HG02840 (cell line): ENCODE results near the gene BBX.

Experiments
- ATAC-seq: cut with Tn5 transposase; IDR thresholded peaks from one replicate; pipeline ENCODE4 v1.9.1; 2021; ENCODE audit warnings: mild to moderate bottlenecking, moderate library complexity, moderate number of reproducible peaks; ENCODE audit not compliant: unreplicated experiment, low FRiP score

The BBX gene

DNA sequence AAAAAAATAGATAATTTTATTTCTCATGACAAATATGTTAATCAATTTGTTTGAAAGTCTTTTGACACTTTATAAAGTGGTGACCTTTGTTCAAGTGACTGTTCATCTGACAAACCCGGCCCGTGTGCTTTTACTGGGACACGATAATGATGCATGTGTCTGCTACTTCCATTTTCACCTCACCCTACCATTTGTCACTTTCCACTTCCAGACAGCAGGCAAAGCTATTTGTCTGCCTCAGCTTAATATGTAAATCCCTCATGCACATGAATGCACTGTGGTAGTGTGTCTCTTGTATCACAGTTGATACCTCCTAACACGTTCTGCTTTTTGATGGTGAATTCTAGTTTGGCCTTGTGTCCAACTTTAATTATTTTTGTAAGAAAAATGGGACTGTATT is 204.3 kb downstream of the BBX start:
- no peak for ATAC-seq

DNA sequence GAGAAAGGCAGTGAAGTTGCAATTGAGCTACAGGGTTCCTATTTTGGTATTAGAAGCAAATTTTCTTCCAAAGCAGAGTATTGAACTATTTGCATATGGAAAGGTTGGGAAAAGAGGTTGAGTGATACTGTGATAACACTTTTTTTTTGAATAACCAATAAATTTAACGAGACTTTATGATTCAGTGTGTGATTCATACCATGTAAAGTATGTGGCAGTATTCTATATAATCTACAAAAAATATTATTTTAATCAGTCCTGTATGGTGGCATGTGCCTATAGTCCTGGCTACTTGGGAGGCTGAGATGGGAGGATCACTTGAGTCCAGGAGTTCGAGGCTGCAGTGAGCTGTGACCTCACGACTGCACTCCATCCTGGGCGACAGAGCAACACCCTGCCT is 206.9 kb downstream of the BBX start:
- no peak for ATAC-seq

- ATAC-seq: no peak
Measured at GRCh38 chr3:107734317-107734716, 211.6 kb downstream of the BBX start.

- no peak for ATAC-seq
Measured at GRCh38 chr3:107737914-107738313, 215.2 kb downstream of the BBX start.

- no peak for ATAC-seq
Measured at GRCh38 chr3:107738486-107739183, 215.9 kb downstream of the BBX start.

DNA sequence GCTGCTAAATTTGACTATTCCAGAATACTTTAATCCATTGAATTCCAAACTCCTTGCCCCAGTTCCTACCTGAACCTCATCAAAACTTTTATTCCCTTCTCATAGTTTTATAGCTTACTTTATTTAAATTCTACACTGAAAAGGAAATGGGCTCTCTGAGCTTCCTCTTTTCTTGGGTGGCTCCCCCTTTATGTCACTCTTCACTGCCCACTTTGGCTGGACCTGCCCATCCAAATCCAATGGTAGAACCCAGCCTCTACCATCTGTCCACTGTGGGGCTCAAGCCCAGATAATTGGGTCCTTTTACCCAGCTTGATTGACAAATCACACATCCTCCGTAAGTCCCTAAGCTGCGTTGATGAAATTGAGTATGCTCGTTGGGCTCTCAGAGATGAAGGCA is 216.5 kb downstream of the BBX start:
- ATAC-seq: no peak

DNA sequence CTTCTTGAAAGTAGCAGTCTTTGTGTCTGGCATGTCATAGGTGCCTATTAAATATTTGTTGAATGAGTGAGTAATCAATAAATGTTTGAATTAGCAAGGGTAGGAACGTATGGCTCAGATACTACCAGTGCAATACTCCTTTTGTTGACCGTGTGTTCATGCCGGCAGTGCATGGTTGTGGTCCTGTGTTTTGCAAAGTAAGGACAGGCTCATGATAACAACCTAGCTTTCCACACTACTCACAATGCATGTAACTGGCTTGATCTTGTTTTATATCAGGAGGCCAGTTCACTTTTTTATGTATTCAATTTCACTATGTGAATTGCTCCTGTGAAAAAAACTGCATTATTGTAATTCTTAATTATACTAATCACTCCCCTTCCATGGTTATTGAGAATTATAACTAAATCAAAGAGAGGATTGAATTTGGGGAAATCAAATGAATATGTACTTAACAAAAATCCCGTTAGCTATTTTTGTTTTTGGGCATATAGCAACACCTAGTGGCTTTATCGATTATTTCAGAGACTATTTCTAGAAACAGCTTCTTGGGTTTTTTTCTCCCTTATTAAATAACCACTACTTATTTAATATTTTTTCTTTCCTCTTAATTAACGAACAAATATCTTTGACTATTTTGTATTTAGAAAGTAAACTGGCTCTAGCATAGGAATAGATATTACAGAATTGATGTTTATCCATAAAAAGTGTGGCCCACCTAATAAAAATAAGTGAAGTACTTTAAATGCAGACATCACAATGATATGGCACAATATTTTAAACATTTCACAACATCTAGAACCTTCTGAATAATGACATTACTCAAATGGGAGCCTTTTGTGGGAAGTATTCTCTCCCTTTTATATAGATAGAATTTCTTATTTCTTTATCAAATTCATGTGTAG is 218.5 kb downstream of the BBX start:
- ATAC-seq: no peak

DNA sequence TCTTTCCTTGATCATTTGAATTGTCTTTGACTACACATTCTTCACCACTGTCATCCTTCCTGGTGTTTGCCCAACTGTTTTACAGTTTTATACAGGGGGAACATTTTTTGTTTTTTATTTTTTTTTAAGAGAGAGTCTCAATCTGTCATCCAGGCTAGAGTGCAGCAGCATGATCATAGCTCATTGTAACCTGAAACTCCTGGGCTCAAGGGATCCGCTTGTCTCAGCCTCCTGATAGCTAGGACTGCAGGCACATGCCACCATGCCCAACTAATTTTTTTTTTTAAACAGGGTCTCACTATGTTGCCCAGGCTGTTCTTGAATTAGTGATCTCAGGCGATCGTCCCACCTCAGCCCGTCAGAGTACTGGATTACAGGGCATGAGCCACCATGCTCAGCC is 222.6 kb downstream of the BBX start:
- ATAC-seq: no peak

DNA sequence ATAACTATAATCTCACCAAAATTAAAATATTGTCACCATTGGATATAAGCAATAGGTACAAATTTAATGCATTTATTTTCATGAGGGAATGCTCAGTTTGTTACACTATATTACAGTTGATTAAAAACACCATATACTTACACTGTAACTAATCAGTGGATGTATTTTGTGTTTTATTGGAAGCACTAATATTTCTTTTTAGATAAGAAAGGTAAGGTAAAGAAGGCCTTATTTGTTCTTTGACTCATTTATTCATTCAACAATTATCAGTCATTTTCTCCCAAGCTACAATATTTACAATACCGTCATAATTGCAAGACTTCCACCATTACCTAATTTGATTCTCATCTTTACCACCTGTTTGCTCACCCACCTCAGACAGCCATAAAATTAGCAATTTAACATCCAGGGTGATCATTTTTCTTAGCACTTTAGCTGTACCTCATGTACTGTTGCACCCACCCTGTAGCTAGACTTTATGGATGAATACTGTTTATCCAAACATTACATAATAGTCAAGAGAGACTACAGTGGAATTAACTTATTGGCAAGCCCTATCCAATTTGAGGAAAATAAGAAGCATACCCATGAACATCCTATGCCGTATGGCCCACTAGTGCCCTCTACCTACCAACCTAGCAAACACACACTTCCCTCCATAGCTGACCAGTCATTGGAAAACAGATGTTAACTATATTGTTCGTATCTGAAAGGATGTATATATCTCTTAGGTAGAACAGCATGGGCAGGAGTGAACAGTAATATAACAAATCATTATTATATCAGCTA is 229.6 kb downstream of the BBX start:
- ATAC-seq: no peak

- no peak for ATAC-seq
Measured at GRCh38 chr3:107753494-107753893, 230.7 kb downstream of the BBX start.

GRCh38 chr3:107753976-107754375 is 231.2 kb downstream of the BBX start:
- no peak for ATAC-seq

DNA sequence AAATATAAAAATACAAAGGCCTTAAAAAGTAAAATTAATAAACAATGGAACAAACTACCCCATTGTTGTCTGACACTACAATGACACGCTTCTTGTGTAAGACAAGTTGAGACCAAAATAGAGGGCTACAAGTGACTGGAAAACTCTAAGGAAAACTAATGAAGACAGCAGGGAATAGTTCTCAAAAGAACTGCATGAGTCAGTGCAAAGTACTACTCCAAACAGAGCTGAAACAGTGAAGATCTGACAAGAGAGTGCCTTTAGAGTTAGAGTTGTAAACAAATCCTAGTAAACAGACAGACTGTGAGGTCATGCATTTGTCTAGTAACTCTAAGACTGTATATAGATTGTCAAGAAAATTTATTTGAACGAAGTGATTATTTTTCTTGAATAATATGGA is 233.9 kb downstream of the BBX start:
- no peak for ATAC-seq

GRCh38 chr3:107757140-107757539 is 234.4 kb downstream of the BBX start:
- ATAC-seq: no peak

GRCh38 chr3:107760144-107760543 is 237.4 kb downstream of the BBX start:
- no peak for ATAC-seq

- no peak for ATAC-seq
Measured at GRCh38 chr3:107761391-107761790, 238.6 kb downstream of the BBX start.

- no peak for ATAC-seq
Measured at GRCh38 chr3:107765524-107765923, 242.8 kb downstream of the BBX start.

- no peak for ATAC-seq
Measured at GRCh38 chr3:107767897-107768605, 245.3 kb downstream of the BBX start.

GRCh38 chr3:107769882-107770281 is 247.1 kb downstream of the BBX start:
- no peak for ATAC-seq

- ATAC-seq: no peak
Measured at GRCh38 chr3:107772016-107772415, 249.3 kb downstream of the BBX start.

GRCh38 chr3:107775974-107776373 is 253.2 kb downstream of the BBX start:
- ATAC-seq: no peak
